GM08714 (cell line): ENCODE data around the gene QPCTL.

Source experiments
- H3K4me3 ChIP-seq: fragments of 200-500 bp; sonication (Bioruptor generic); 2 replicates; pipeline ENCODE4 v1.5.1; 2014; ENCODE audit warnings: mild to moderate bottlenecking, low read length, inconsistent platforms
- ZNF274 ChIP-seq: IDR thresholded peaks from 2 replicates; pipeline ENCODE4 v1.6.1; 2012; ENCODE audit warnings: mild to moderate bottlenecking, low read depth, low read length

QPCTL gene

DNA sequence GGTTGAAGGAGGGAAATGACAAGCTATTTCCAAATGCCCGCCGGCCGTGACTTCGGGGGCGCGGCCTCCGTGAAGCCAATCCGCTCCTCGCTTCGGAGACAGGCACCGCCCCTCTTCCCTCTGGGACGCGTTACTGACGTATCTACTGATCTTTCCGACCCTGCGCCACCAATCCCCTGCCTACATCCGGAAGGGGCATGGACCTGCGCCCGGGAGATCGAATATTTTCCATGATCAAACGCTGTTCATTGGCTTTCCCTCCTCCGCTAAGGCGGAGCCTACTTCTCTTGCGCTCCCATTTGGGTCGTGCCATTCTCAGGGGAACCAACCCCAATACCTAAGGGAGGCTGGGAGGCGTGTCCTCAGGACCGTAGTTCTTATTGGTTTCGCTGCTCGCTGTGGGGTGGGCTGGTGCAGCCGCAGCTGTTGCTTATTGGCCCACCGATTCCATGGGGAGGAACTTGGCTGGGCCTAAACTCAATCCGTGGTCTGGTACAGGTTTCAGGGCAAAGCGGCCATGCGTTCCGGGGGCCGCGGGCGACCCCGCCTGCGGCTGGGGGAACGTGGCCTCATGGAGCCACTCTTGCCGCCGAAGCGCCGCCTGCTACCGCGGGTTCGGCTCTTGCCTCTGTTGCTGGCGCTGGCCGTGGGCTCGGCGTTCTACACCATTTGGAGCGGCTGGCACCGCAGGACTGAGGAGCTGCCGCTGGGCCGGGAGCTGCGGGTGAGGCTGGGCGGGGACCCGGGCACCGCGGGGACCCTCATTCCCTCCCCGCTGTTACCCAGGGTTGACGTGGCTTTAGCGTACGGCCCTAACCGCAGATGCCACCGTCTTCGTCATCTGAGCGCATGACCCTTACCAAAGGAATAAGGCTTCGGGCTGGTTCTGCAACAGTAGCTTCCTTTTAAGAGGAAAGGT lies at the start of gene QPCTL:
QPCTL (plus strand) TSS at position 480 of the 919 bp plus-strand sequence; CDS start at position 518, 38 bp downstream.
- TF ChIP-seq ZNF274: no peak
- H3K4me3 ChIP-seq: peak within 1 kb of the TSS; percentile 89

DNA sequence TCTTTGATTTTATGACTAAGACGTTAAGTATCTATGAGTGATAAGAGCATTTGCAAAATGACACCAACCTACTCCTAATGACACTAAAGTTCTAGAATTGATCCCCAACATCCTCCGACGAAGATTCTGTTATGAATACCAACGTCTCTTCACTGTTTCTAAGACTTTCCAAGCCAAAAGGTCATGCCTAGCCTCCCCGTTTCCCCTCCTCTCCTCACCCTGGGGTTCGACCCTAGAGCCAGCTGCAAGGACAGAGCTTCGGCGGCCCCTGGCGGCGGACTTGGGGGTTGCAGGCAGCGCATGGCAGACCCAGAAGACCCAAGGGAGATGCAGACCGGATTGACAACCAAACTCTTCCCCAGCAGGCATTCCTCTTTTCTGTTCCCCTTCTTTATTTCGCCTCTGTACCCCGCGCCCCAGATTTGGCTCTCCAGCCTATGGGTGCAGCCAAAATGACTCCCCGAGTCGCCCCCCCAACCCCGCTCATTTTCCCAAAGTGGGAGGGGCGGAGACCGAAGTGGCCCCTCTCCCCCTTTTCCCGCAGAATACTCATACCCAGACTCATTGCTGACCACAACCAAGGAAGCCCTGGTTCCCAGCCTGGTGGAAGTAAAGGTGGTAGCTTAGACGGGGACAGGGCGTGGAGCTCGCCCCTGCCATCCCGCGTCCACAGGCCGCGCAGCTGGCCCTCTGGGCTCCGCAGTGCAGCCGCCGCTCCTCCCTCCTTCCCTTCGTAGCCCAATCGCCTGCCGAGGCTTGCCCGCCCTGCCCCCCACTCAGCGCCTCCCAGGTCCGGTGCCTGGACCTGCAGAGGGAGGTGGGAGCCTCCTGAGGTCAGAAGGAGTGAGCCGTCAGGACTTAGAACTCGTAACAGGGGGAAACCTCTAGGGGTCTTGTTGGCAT lies 49.2 kb upstream of the QPCTL start:
- H3K4me3 ChIP-seq: no peak overlapping the region; the same call in 1 of the 2 replicates

DNA sequence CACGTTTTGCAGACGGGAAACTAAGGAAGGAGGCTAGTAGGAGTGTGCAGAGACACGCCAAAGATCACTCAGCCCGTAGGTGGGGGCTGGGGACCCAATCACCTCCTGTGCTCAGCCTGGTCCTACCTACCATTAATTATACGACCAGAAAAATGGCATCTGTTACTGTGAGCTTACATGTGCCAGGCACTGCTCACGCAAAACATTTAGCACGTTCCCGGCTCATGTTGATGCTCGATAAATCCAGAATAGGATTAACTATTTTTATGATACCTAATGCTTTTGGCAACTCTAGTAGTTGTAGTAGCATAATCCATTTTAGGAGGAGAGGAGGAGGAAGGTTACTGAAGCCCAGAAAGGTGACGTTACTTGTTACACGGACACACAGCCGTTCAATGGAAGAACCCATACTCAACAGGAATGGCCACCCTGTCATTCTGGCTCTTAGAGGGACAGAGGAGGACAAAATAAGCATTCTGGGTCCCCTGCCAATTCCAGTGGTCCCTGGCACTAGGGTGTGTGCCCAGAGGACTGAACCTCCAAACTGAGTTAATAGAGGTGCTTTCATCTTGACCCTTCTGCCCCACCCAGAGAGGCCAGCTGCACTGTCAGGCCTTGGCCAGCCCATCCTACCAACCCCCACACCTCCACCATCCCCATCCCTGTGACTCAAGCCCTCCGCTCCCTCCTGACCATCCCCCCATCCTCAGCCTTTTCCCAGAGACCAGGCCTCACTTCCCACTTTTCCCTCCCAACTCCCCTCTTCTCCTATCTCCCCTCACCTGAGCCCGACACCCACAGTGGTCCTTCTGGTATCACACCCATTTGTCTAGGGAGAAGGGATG lies 48.3 kb upstream of the QPCTL start:
- no peak overlapping the region for H3K4me3 ChIP-seq
- TF ChIP-seq ZNF274: no peak

More for the DNA sequence above, 49.2 kb upstream of the QPCTL start:
- TF ChIP-seq ZNF274: no peak

DNA sequence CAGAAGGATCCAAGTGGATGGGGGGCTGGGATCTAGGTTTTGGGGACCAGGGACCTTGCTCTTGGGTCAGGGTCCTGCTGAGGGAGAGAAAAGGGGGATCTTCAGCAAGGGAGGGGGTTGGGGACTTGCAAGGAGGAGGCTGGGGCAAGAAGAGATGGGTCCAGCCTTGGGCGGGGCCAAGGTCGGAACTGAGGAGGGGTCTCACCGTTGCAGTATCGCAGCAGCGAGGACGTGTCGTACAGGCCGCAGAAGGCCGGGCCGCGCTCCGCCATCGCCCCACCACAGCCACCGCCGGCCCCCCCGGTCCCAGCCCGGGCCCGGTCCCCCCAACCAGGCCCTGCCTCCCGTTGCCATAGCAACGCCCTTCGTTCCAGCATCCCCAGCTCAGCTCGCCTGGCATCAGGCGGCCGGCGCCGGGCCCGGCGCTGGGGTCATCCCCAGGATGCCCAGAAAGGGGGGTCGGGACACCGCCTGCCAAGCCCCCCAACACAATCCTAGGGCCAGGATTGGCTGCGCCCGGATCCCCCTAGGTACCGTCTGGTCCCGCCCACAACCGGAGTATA lies 47.3 kb upstream of the QPCTL start:
- no peak for TF ChIP-seq ZNF274
- H3K4me3 ChIP-seq: no peak overlapping the region; the same call in 1 of the 2 replicates

DNA sequence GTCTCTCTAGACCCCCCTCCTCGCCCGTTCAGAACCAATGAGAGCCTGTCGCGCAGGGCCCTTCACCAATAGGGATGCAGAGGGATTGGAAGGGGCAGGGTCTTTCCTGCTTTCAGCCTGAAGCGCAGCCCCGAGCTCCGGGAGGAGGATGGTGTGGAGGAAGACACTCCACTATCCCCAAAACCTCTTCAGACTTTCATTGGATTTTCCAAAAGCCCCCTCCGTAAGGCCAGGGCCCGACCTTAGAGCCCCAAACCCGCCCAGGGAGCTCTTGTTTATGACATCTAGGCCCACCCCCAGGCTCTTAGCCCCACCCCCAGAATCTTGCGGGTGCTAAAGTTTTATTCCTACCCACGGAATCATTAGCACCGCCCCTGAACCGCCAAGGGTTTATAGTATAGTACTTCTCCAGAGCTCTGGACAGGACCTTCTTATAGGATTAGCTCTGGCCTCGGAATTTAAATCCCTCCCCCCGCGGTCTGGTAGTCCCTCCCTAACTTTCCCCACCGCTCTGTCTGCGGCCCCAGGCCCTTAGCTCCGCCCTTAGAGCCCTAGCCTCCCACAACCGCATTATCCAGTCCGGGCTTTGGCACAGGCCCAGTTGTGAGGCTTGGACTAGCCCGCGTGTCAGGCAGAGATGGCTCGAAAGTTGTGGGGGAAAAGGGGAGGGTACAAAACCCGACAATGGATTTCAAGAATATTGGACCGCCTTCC lies 46.7 kb upstream of the QPCTL start:
- TF ChIP-seq ZNF274: no peak
- H3K4me3 ChIP-seq: peak overlapping the region; percentile 17; the same call in 1 of the 2 replicates

DNA sequence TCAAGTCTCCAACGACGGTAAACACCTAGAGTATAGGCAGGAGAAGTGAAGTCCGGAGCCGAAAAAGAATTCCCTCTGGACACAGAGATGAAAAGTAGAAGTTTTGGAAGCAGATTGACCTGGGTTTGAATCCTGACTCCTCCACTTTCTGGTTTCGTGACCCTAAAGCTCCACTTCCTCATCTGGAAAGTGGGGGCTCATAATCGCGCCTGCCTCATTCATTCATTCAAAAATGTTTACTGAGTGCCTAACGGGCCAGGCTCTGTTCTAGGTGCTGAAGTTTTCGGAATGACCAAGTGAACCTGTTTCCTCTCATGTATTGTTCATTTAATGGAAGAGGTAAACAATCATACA lies 46.1 kb upstream of the QPCTL start:
- TF ChIP-seq ZNF274: no peak
- H3K4me3 ChIP-seq: no peak overlapping the region; the same call in 1 of the 2 replicates

DNA sequence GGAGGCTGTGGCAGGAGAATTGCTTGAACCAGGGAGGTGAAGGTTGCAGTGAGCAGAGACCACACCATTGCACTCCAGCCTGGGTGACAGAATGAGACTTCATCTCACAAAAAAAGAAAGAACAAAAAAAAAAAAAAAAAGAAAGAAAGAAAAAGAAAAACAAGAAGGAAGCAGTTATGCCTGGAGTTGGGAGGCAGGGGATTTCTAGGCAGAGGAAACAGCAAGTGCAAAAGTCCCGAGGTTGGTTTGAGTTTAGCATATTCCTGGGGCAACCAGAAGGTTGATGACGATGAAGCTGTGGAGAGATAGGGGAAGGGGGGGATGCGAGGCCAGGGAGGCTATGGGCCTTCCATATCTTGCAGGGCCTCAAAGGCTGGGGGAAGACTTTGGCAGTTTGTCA lies 41.7 kb upstream of the QPCTL start:
- no peak for TF ChIP-seq ZNF274
- H3K4me3 ChIP-seq: no peak overlapping the region

DNA sequence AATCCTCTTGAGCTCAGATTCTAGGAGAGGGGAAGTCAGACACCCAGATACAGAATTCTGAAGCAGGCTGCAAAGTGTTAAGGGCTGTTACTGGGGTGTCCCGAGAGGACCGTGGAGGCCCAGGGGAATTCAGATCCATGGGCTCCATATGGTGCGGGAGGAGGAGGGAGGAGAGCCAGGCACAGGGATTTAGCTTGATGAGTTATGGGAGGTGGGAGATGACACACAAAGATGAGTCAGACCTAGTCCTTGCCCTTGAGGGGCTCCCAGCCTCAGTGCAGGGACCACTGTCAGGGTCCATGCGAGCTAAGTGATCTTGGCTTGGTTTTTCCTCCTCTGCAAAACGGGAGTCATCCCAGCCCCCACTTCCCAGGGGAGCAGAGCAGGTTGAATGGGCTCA lies 38.8 kb upstream of the QPCTL start:
- no peak overlapping the region for H3K4me3 ChIP-seq
- no peak for TF ChIP-seq ZNF274

DNA sequence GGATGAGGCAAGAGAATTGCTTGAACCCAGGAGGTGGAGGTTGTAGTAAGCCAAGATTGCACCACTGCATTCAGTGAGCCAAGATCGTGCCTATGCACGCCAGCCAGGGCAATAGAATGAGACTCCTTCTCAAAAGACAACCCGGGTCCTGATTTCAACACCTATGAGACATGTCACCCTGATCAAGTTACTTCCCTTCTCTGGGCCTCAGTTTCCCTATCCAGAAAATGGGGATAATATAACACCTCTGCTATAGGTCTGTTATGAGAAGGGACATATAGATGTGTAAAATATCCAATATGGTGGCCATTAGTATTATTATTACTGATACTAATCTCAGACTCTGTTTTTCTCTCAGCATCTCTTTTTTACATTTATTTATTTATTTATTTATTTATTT lies 37.4 kb upstream of the QPCTL start:
- no peak overlapping the region for H3K4me3 ChIP-seq
- TF ChIP-seq ZNF274: no peak

DNA sequence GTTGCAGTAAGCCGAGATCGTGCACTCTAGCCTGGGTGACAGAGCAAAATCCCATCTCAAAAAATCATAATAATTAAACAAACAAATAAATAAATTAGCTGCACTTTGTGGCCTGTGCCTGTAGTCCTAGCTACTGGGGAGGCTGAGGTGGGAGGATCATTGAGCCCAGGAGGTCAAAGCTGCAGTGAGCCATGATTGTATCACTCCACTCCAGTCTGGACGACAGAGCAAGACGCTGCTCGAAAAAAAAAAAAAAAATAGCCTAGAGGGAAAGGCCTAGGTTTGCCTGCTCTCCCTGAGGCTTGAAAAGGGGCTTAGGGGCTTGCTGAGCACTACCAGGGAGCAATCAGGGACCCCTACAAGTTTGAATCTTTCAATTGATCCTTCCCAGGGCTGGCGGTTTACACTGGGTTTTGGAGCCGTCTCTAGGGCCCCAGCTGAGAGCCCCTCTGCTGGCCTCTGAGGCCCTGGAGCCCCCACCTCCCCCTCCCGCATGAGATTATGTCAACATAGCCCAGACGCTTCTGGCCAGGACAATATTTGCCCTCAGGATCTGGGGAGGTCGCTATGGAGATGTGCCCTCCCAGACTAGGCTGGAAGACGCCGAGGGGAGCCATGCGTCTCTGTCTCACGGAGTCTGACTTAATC lies 34.8 kb upstream of the QPCTL start:
- no peak for TF ChIP-seq ZNF274

DNA sequence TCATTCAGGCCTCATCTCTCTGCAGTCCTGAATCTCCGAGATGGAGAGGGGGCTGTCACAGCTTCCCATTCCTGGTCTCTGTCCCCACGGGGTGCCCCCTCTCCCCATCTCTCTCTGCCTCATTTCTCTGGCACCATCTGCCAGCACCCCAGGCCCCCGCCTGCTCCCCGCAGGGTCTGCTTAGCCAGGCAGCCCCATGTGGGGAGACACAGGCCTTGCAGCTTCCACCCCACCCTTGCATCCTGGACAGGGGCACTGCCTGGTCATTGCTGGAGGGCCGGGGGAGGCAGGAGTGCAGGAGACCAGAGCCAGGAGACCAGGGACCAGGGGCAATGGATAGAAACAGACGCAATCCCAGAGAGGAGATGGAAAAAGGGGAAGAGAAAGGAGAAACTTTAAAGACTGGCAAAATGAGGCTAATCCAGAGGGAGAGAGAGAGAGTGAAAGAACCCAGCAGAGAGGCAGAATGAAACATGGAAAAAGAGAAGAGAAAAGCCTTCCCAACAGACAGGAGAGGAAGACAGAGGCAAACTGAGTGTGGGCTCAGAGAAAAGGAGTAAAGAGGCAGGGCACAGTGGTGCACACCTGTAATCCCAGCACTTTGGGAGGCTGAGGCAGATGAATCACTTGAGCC lies 33.3 kb upstream of the QPCTL start:
- no peak overlapping the region for H3K4me3 ChIP-seq
- TF ChIP-seq ZNF274: no peak

More for the DNA sequence above, 34.8 kb upstream of the QPCTL start:
- H3K4me3 ChIP-seq: no peak overlapping the region

DNA sequence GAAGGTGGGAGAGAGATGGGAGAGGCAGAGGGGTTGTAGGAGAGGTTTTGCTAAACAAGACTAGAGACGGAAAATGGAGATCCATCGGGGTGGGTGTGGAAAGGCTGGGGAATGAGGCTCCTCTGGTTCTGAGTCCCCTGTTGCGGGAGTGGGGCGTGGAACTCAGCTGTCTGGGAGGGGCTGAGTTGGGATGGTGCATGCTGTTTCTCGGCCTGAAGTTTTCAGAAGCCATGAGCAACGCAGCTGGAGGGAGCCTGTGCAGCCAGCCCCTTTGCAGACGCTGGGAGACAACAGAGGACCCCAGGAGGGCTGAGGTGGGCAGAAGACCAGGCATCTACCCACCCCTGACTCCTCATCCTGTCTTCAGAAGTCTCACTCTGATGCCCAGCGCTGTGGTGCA lies 31.8 kb upstream of the QPCTL start:
- no peak overlapping the region for H3K4me3 ChIP-seq
- no peak for TF ChIP-seq ZNF274
